Hippocampal formation (tissue), 2 donors: ENCODE data around the gene TSR1.
A peak's percentile ranks its signal among the peaks of the same experiment; 100 is the strongest.

Experiments
- DNase-seq, 2 donors: peaks; one replicate each; lab custom pipeline; 2025; lab: John Stamatoyannopoulos, UW

The TSR1 gene

GRCh38 chr17:2369039-2369438 is 32.8 kb upstream of the TSR1 start:
- no peak for DNase-seq

GRCh38 chr17:2368359-2368758 is 32.1 kb upstream of the TSR1 start:
- DNase-seq: no peak

- DNase-seq: peak in 1 of 2 donors; percentile 34
These were observed 30.7 kb upstream of the TSR1 start for GRCh38 chr17:2366747-2367494.

- DNase-seq: no peak
These were observed 28.9 kb upstream of the TSR1 start for GRCh38 chr17:2365132-2365531.

- no peak for DNase-seq
These were observed 28.5 kb upstream of the TSR1 start for GRCh38 chr17:2364763-2365116.

- no peak for DNase-seq
These were observed 27.9 kb upstream of the TSR1 start for GRCh38 chr17:2363851-2364762.

GRCh38 chr17:2363318-2363717 is 27.1 kb upstream of the TSR1 start:
- DNase-seq: no peak

GRCh38 chr17:2362881-2363280 is 26.6 kb upstream of the TSR1 start:
- no peak for DNase-seq

GRCh38 chr17:2362416-2362815 is 26.2 kb upstream of the TSR1 start:
- DNase-seq: no peak

- DNase-seq: no peak
These were observed 25.8 kb upstream of the TSR1 start for GRCh38 chr17:2362016-2362415.

GRCh38 chr17:2361010-2361760 is 24.9 kb upstream of the TSR1 start:
- DNase-seq: no peak

GRCh38 chr17:2357931-2358434 is 21.7 kb upstream of the TSR1 start:
- no peak for DNase-seq

- no peak for DNase-seq
These were observed 21.0 kb upstream of the TSR1 start for GRCh38 chr17:2357237-2357636.

GRCh38 chr17:2354311-2354710 is 18.1 kb upstream of the TSR1 start:
- DNase-seq: no peak

GRCh38 chr17:2351269-2351668 is 15.0 kb upstream of the TSR1 start:
- DNase-seq: no peak

GRCh38 chr17:2347805-2348685 is 11.8 kb upstream of the TSR1 start:
- DNase-seq: peak; percentile 35 to 56

GRCh38 chr17:2346475-2346874 is 10.2 kb upstream of the TSR1 start:
- no peak for DNase-seq

GRCh38 chr17:2344528-2344927 is 8.3 kb upstream of the TSR1 start:
- no peak for DNase-seq

- DNase-seq: no peak
These were observed 7.2 kb upstream of the TSR1 start for GRCh38 chr17:2343421-2343820.

GRCh38 chr17:2338315-2338657 is 2.0 kb upstream of the TSR1 start:
- DNase-seq: no peak

GRCh38 chr17:2337544-2338314 is 1.5 kb upstream of the TSR1 start:
- peak; percentile 10 to 38 for DNase-seq
